ENCODE data around the gene BMP10.

BMP10 gene

GRCh38 chr2:68839260-68839833 is 31.9 kb downstream of the BMP10 start:
- TF ChIP-seq, protein P1, sequence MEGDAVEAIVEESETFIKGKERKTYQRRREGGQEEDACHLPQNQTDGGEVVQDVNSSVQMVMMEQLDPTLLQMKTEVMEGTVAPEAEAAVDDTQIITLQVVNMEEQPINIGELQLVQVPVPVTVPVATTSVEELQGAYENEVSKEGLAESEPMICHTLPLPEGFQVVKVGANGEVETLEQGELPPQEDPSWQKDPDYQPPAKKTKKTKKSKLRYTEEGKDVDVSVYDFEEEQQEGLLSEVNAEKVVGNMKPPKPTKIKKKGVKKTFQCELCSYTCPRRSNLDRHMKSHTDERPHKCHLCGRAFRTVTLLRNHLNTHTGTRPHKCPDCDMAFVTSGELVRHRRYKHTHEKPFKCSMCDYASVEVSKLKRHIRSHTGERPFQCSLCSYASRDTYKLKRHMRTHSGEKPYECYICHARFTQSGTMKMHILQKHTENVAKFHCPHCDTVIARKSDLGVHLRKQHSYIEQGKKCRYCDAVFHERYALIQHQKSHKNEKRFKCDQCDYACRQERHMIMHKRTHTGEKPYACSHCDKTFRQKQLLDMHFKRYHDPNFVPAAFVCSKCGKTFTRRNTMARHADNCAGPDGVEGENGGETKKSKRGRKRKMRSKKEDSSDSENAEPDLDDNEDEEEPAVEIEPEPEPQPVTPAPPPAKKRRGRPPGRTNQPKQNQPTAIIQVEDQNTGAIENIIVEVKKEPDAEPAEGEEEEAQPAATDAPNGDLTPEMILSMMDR (IDR thresholded peaks at IDR 0.05; ENCODE audit: insufficient read depth, low read length): peak; percentile 92
- TF ChIP-seq POLR2AphosphoS5 (IDR thresholded peaks at IDR 0.05; ENCODE audit: low read depth): no peak
- DNase-seq (ENCODE audit: low read depth in 1 of 2, low spot score in 1 of 2): peak in 1 of 2 experiments; percentile 66

GRCh38 chr2:68838641-68839040 is 32.6 kb downstream of the BMP10 start:
- no peak for DNase-seq (ENCODE audit: low read depth in 1 of 2, low spot score in 1 of 2)
- H3K4me3 ChIP-seq (replicated peaks; ENCODE audit: insufficient read depth, low read length): no peak overlapping the region
- H3K27ac ChIP-seq (replicated peaks): no peak overlapping the region
- TF ChIP-seq GABPA (IDR thresholded peaks at IDR 0.05; ENCODE audit: low read depth) (no peak), POLR2AphosphoS5 (IDR thresholded peaks at IDR 0.05; ENCODE audit: low read depth) (no peak), SPI1 (IDR thresholded peaks at IDR 0.05; ENCODE audit: borderline replicate concordance, low read depth) (no peak)
- TF ChIP-seq, protein P2, sequence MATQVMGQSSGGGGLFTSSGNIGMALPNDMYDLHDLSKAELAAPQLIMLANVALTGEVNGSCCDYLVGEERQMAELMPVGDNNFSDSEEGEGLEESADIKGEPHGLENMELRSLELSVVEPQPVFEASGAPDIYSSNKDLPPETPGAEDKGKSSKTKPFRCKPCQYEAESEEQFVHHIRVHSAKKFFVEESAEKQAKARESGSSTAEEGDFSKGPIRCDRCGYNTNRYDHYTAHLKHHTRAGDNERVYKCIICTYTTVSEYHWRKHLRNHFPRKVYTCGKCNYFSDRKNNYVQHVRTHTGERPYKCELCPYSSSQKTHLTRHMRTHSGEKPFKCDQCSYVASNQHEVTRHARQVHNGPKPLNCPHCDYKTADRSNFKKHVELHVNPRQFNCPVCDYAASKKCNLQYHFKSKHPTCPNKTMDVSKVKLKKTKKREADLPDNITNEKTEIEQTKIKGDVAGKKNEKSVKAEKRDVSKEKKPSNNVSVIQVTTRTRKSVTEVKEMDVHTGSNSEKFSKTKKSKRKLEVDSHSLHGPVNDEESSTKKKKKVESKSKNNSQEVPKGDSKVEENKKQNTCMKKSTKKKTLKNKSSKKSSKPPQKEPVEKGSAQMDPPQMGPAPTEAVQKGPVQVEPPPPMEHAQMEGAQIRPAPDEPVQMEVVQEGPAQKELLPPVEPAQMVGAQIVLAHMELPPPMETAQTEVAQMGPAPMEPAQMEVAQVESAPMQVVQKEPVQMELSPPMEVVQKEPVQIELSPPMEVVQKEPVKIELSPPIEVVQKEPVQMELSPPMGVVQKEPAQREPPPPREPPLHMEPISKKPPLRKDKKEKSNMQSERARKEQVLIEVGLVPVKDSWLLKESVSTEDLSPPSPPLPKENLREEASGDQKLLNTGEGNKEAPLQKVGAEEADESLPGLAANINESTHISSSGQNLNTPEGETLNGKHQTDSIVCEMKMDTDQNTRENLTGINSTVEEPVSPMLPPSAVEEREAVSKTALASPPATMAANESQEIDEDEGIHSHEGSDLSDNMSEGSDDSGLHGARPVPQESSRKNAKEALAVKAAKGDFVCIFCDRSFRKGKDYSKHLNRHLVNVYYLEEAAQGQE (IDR thresholded peaks at IDR 0.05; ENCODE audit: insufficient replicate concordance, low read depth): no peak
- TF ChIP-seq, protein P1 (IDR thresholded peaks at IDR 0.05; ENCODE audit: insufficient read depth, low read length): no peak
- no peaks in the 10 kb centered on the region for H3K27me3 ChIP-seq (ENCODE audit: insufficient read depth, poor library complexity, severe bottlenecking)

More at GRCh38 chr2:68839260-68839833, 31.9 kb downstream of the BMP10 start:
- Histone ChIP-seq H3K27ac (replicated peaks) (no peak overlapping the region), H3K4me3 (replicated peaks; ENCODE audit: insufficient read depth, low read length) (no peak overlapping the region), H3K27me3 (ENCODE audit: insufficient read depth, poor library complexity, severe bottlenecking) (no peaks in the 10 kb centered on the region)

DNA sequence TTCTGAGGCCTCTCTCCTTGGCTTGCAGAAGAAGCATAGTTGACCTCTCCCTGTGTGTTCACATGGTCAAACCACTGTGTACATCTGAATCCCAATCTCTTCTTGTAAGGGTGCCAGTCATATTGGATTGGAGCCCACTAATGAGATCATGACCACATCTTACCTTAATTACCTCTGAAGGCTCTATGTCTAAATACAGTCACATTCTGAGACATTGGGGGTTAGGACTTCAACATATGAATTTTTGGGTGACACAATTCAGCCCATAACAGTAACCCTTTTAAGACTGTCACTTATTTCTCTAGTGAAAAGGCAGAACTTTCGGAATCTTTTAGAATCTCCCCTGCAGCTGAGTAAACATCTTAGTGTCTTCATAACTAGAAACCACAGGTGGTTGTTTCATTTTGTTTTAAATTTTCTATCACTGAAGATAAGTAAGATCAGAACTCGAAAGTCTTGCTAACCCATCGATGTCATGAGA is 33.3 kb downstream of the BMP10 start:
- Histone ChIP-seq H3K27ac (replicated peaks) (peak overlapping the region; percentile 42), H3K4me3 (replicated peaks; ENCODE audit: insufficient read depth, low read length) (no peak overlapping the region), H3K27me3 (ENCODE audit: insufficient read depth, poor library complexity, severe bottlenecking) (no peaks in the 10 kb centered on the region)
- DNase-seq (ENCODE audit: low read depth in 1 of 2, low spot score in 1 of 2): no peak
- TF ChIP-seq, protein P1 (IDR thresholded peaks at IDR 0.05; ENCODE audit: insufficient read depth, low read length): no peak
- TF ChIP-seq GABPA (IDR thresholded peaks at IDR 0.05; ENCODE audit: low read depth) (no peak), POLR2AphosphoS5 (IDR thresholded peaks at IDR 0.05; ENCODE audit: low read depth) (no peak), SPI1 (IDR thresholded peaks at IDR 0.05; ENCODE audit: borderline replicate concordance, low read depth) (no peak)
- TF ChIP-seq, protein P2 (IDR thresholded peaks at IDR 0.05; ENCODE audit: insufficient replicate concordance, low read depth): no peak

Data from HL-60 (cell line).